Testis (tissue), 3 donors: ENCODE results near the gene CDS2. TPM values are rescaled to one million over a fixed set of nuclear protein-coding genes. Genes with fewer than 3 reads are reported as not detected.

Source experiments
- DNase-seq: peaks from one replicate; pipeline ENCODE4 v3.0.0-alpha.2; 2019
- H3K27ac ChIP-seq, 2 donors: fragments of 200-600 bp; sonication (generic); one replicate each; pipeline ENCODE4 v1.5.1; 2019
- H3K27me3 ChIP-seq: fragments of 200-600 bp; sonication (generic); one replicate; pipeline ENCODE4 v1.5.1; 2019
- H3K36me3 ChIP-seq: fragments of 200-600 bp; sonication (generic); one replicate; pipeline ENCODE4 v1.5.1; 2017; ENCODE audit warnings: low read depth; ENCODE audit errors: missing control alignments
- H3K4me1 ChIP-seq: fragments of 200-600 bp; sonication (generic); one replicate; pipeline ENCODE4 v1.5.1; 2019
- H3K4me3 ChIP-seq, 2 donors: fragments of 200-600 bp; sonication (generic); one replicate each; pipeline ENCODE4 v1.5.1; 2017 to 2019
- H3K9me3 ChIP-seq: fragments of 200-600 bp; sonication (generic); one replicate; pipeline ENCODE4 v1.5.1; 2017
- POLR2A ChIP-seq: fragments of 450-650 bp; IDR thresholded peaks from one replicate; pipeline ENCODE4 v1.6.1; 2017; ENCODE audit warnings: antibody characterized with exemption, mild to moderate bottlenecking, moderate library complexity
- WGBS, 2 donors: methylation state at CpG; one replicate each; pipeline ENCODE4 v1.1.5; 2018; 5-methylcytosine and 5-hydroxymethylcytosine counted together
- intact Hi-C: fragments of 100-400 bp; cut with DNase I; formaldehyde crosslinking; loops from one replicate; pipeline ENCODE4 v1.15.1; 2023; ENCODE audit warnings: low total_unique reads
- polyA plus RNA-seq: library from polyadenylated mRNA; stranded (reverse); fragments of 350-450 nt; fragmentation: Illumina TruSeq; extraction: RNeasy Lipid Tissue Mini Kit (QIAGEN cat#74804); gene quantifications from one replicate; pipeline ENCODE4 v1.2.3, GENCODE V29; 2014; ENCODE audit warnings: low read depth, low replicate concordance; ENCODE audit not compliant: insufficient read depth
- total RNA-seq, 2 donors: library from RNA; depleted of rRNA; stranded (reverse); fragments of >200 nt; gene quantifications; one replicate each; pipeline ENCODE4 v1.2.3, GENCODE V29; 2016
- TF ChIP-seq, protein P1 (sequence below), 3 experiments: fragments of 450-650 bp in 2 of 3; fragments of 200-600 bp in 1 of 3; sonication (generic) in 1 of 3; IDR thresholded peaks; one replicate each; pipeline ENCODE4 v1.5.1; 2016 to 2019; ENCODE audit warnings: antibody characterized with exemption in 3 of 3, mild to moderate bottlenecking in 2 of 3, moderate library complexity in 1 of 3

Gene CDS2
- total and polyA plus RNA-seq, 3 donors from 2014 or later, result 55.0 to 71.0 (median 65.7) TPM

DNA sequence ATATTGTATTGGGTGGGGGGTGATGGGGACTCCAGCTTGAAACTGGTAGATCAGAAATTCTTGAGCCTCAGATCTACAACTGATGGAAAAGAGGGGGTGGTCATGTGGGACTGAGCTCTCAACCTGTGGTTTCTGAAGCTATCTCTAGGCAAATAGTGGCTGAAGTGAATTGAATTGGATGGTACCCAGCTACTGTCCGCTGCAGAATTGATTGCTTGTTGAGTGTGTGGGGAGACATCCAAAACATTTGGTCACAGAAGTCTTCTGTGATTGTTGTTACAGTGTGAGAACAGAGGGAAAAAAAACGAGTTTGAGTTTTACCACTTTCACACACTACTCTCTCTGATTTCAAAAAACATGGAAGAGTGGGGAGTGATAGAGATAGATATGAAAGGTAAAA is 14.8 kb downstream of the CDS2 start:
- intact Hi-C loops, result no loop called here
- Histone ChIP-seq H3K36me3 (no peaks in the 10 kb centered on the region), H3K9me3 (no peaks in the 10 kb centered on the region), H3K27me3 (no peaks in the 10 kb centered on the region), H3K4me3 (no peak overlapping the region), H3K4me1 (peaks cover 12% of the 10 kb centered on the region), H3K27ac (no peak overlapping the region)
- DNase-seq, result no peak
- TF ChIP-seq, protein P1, sequence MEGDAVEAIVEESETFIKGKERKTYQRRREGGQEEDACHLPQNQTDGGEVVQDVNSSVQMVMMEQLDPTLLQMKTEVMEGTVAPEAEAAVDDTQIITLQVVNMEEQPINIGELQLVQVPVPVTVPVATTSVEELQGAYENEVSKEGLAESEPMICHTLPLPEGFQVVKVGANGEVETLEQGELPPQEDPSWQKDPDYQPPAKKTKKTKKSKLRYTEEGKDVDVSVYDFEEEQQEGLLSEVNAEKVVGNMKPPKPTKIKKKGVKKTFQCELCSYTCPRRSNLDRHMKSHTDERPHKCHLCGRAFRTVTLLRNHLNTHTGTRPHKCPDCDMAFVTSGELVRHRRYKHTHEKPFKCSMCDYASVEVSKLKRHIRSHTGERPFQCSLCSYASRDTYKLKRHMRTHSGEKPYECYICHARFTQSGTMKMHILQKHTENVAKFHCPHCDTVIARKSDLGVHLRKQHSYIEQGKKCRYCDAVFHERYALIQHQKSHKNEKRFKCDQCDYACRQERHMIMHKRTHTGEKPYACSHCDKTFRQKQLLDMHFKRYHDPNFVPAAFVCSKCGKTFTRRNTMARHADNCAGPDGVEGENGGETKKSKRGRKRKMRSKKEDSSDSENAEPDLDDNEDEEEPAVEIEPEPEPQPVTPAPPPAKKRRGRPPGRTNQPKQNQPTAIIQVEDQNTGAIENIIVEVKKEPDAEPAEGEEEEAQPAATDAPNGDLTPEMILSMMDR (IDR thresholded peaks at IDR 0.05), result no peak
- no peak for TF ChIP-seq POLR2A
- WGBS, 2 donors, result 57 to 73% methylated on average over 2 of the region's 2 CpGs

DNA sequence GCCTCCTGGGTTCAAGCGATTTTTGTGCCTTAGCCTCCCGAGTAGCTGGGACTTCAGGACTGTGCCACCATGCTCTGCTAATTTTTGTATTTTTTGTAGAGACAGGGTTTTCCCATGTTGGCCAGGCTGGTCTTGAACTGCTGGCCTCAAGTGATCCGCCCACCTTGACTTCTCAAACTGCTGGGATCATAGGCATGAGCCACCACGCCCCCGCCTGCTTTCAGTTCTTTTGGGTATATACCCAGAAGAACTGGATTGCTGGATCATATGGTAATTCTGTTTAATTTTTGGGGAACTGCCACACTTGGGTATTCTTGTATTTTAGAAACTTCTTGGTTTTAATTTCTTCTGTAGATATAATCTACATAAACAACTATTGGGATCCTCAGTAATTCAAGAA is 17.0 kb downstream of the CDS2 start:
- Histone ChIP-seq H3K9me3 (no peaks in the 10 kb centered on the region), H3K27me3 (no peaks in the 10 kb centered on the region), H3K4me3 (no peak overlapping the region), H3K4me1 (peaks cover 23% of the 10 kb centered on the region), H3K36me3 (no peaks in the 10 kb centered on the region), H3K27ac (no peak overlapping the region)
- WGBS, 2 donors, result 89 to 96% methylated on average over 5 of the region's 5 CpGs
- TF ChIP-seq, protein P1 (IDR thresholded peaks at IDR 0.05), result no peak
- no peak for TF ChIP-seq POLR2A
- intact Hi-C loops, result no loop called here
- DNase-seq, result no peak

DNA sequence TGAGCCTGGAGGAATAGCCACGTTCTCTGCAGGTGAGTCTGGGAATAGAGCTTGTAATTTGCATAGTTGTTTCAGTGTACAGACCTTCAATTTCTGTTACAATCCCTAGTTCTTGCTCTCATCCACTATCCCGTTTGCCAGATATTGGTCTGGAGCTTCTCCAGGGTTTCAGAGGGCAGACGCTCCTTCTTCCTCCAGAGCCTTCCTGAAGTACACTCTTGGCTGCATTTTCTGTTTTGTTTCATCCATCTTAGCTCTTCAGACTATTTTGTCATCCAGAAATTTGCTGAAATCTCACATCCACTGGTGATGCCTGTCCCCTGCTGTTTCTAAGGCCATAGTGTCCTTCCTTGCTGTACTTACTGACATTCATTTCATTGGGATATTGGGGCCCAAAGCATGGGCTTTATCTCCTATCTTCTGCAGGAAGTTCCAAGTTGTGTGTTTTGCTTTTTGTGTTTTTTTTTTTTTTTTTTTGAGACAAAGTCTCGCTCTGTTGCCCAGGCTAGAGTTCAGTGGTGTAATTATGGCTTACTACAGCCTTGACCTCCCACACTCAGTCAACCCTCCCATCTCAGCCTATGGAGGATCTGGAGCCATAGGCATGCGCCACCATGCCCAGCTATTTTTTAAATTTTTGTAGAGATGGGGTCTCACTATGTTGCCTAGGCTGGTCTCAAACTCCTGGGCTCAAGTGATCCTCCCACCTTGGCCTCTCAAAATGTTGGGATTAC is 18.7 kb downstream of the CDS2 start:
- 56 to 62% methylated on average over 5 of the region's 5 CpGs for WGBS, 2 donors
- no peak overlapping the region for H3K4me3 ChIP-seq
- peaks cover 27% of the 10 kb centered on the region for H3K4me1 ChIP-seq
- no peak for TF ChIP-seq POLR2A
- TF ChIP-seq, protein P1 (IDR thresholded peaks at IDR 0.05), result no peak
- no peaks in the 10 kb centered on the region for H3K36me3 ChIP-seq
- no peaks in the 10 kb centered on the region for H3K27me3 ChIP-seq
- DNase-seq, result no peak
- intact Hi-C loops, result no loop called here
- no peaks in the 10 kb centered on the region for H3K9me3 ChIP-seq
- H3K27ac ChIP-seq, result no peak overlapping the region

DNA sequence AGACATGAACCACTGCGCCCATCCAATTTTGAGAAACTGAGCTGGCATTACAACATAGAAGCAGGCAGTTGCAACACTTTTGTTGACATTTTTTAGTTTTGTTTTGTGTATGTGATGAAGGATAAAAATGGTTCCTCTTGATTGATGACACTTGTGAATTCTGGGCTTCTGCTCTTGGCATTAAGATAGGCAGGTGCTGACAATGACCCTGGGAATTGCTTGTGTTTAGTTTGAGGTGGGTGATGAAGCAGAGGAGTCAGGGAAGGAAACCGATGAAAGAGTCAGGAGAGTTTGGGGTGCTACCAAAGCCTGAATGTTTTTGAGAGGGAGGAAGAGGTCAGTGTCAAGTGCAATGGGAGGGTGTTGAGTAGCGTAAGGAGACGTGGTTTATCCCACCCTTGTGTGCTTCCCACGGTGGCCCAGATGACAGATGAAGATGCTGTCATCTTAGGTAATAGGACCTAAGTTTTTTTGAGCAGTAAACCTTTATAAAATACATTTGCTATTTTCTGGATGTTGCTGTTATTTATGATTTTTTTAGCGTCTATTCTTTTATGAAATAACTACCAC is 19.4 kb downstream of the CDS2 start:
- Histone ChIP-seq H3K4me3 (no peak overlapping the region), H3K4me1 (peaks cover 30% of the 10 kb centered on the region), H3K36me3 (no peaks in the 10 kb centered on the region), H3K27ac (no peak overlapping the region), H3K9me3 (no peaks in the 10 kb centered on the region), H3K27me3 (no peaks in the 10 kb centered on the region)
- TF ChIP-seq, protein P1 (IDR thresholded peaks at IDR 0.05), result no peak
- TF ChIP-seq POLR2A, result no peak
- WGBS, 2 donors, result 92 to 94% methylated on average over 6 of the region's 6 CpGs
- intact Hi-C loops, result no loop called here
- DNase-seq, result no peak
